T-helper 2 cell (primary cell): Measurements from ENCODE around the gene RIOK3.
A peak's percentile ranks its signal among the peaks of the same experiment; 100 is the strongest.
"Not testable (repeated sequence)": the region's sequence is repeated elsewhere in the genome, so short reads cannot be mapped to it uniquely, and the experiment has no call there.

Experiments used
- DNase-seq, 5 experiments: peaks; one replicate each; pipeline versions ENCODE4 v3.0.0 to v3.0.0-alpha.2; 2012 to 2022

The RIOK3 gene

DNA sequence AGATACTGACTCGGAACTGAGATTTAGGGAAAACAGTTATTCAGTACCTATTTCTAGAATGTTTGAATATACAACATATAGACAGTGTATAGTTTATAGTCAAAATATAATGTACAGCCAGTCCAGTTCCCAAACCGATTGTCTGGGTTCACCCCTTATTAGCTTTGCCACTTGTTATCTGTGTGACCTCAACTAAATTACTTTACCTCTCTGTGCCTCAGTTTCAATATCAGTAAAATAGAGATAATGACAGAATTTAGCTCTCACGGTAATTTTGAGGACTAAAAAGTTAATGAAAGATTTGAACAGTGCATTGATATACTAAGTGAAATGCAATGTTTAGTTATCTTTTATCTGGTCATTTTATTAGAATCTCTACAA is 750 bp upstream of the RIOK3 start:
- DNase-seq, result no peak

DNA sequence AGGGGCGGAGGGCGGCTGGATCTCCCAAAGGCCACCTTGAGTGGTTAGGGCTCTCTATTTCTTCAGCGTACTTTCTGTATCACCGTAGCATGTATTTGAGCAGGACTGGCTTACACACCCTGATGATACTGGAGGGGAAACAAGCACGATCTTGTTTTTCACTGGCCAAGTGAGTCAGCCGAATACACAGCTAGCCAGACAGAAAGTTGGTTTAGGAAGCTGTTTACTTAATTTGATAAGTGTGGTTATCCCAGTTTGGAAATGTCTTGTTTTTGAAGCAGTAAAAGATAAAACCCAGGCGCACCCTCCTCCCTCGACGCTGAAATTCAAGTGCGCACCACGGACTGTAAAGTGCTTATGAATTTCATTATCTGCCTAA is 582 bp downstream of the RIOK3 start:
- peak in 1 of 5 experiments; percentile 41 for DNase-seq

DNA sequence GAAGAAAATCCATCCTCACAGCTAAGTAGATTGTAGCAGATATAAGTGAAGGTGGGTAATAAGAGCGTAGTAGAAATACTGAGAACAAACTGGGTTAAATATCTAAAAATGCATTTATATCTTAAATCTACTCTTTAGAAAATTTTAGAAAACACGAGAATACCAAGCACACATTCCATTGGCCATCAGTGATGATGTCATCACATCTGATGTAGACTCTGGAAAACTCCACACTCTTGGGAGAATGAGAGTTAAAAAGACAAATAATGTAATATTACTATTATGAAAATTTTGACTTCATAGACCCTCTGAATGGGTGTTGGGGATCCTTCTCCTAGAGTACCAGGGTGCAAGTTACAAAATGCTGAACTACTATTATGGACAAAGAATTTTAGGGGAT is 3.7 kb downstream of the RIOK3 start:
- DNase-seq, result no peak

DNA sequence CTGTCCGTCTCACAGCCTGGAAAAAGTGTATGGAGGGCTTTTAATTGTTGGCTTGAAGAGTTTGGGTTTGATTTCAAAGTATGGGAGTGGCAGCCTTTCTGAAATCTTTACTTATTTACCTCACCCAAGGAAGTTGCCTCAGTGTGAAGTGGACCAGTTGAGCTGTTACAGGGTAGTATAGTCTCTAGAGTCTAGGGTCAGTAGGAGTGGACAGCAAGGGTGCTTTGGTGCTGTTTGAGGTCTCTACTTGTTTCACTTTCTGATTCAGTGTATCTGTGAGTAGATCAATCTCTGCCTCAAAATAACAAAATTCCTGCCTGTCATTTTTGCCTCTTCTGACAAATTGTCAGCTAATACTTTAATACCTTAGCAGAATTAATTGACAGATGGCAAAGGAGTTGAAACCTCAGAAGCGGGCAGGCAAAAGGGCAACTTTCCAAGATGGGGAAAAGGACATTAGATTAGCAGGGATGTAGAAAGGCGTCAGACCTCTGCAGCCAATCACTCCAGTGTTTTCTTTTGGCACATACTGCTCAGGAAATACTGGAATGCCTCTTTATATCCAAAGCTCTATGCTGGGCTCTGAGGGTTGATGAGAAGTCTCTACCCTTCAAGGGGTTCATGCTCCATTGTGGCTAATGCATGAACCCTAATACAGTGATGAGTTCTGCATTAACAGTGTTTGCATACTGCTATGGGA is 5.9 kb downstream of the RIOK3 start:
- DNase-seq, result no peak

DNA sequence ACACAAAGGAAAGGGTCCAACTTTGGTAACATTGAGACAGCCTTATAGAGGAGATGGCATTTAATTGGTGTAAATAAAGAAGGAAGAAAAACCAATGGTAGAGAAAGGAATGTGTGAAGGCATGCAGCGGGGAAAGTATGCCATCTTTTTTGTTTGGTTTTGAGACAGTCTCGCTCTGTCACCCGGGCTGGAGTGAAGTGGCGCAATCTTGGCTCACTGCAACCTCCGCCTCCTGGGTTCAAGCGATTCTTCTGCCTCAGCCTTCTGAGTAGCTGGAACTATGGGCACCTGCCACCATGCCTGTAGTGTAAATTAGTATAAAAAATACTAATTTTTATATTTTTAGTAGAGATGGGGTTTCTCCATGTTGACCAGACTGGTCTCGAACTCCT is 6.4 kb downstream of the RIOK3 start:
- DNase-seq, result no peak

DNA sequence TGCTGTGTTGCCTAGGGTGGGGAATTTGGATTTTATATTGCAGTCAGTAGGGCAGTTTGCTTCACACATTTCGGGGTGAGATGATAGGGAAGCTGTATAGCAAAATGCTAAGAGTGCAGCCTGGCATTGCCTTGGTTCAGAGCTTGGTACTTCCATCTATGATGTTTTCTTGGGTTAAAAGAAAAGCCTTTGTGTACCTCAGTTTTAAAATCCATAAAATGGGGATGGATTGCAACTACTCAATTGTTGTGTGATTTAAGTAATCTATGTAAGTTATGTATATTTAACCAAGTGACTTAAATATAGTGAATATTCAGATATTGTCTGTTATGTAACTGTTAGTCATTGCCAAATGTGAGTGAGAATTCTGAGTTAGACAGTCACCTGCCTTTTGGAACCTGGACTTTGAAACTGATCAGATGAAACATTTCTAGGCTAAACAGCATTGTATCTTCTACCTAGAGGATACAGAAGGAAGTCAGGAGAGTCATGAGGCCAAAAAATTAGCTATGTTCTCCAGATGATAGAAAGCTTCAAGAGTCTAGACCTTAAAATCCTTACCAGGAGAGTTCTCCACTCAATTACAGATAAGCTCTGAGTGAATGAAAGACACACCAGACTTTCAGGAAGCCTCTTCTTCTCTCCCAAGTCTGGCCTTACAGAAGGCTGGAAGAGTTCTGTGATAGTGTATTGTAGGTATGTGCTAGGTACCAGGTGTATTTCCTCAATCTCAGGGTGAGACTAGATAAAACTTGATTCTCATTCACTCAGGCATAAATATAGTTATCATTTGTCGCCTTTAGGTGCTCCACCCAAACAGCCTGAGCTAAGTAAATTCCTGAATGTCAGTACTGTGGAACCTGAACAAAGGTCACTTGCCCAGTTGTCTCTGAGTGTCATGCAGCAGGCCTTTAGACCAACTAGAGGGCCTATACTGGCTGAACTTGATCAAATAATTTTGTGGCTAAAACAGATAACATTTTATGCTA is 7.5 kb downstream of the RIOK3 start:
- DNase-seq, result no peak

DNA sequence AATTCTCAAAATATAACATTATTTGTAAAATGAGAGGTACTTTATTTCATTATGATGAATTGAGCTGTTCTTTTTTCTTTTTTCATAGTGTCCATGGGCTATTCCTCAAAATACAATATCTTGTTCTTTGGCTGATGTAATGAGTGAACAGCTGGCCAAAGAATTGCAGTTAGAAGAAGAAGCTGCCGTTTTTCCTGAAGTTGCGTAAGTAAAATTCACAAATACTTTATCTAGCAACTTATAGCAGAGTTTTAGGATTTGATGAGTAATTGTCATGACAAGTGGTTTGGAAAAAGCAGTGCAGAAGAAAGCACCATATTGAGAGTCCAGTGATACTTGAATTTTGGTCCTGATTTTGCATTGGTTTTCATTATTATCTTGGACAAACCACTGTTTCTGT is 9.8 kb downstream of the RIOK3 start:
- DNase-seq, result no peak

DNA sequence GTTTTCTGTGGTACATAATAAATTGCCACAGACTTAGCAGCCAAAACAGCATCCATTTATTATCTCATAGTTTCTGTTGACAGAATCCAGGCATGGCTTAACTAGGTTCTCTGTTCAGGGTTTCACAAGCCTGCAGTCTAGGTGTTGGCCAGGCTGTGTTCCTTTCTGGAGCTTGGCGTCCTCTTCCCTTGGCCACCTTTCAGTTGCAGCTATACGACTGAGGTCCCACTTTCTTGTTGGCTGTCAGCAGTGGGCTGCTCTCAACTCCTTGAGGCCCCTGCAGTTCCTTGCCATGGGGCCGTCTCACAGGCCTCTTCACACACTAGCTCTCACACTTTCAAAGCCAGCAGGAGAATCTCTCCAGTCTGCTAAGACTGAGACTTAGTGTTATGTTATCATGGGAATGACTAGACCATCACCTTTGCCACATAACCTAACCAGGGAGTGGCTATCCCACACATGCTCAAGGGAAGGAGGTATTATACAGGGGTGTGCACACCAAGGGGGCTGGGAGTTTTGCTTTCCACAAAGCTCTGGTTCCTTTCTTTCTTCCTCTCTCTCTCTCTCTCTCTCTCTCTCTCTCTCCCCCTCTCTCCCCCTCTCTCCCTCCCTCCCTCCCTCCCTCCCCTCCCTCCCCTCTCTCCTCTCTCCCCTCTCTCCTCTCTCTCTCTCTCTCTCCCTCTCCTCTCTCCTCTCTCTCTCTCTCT is 15.8 kb downstream of the RIOK3 start:
- no peak for DNase-seq

DNA sequence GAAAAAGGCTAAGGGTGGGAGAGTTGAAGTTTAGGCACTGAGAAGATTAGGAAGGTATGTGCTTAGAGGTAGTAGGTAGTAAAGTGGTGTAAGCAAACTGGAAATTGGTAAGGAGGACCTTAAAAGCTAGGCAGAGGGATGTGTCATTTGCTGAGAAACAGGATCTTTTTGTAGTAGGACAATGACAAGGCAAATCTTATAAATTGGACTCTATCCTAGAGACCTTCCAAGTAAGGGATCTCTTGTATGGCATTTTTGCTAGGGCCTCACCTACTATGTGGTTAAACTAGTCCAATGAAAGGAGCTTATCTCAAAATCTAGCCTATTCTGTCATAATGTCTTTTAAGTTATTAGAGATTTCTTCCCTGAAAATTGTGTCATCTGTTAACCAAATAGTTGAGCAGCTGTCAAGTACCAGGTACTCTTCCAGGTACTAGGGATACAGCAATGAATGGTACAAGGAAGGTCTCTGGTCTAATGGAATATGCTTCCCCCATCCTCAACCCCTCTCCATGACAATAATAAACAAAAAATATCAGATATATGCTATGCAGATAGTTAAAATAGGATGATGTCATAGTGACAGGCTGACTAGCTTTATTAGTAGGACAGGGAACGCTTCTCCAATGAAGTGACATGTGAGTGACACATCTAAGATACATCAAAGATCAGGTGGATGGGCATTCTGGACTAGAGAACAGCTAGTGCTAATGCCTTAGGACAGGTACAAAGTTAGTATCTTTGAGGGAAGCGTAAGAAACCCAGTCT is 17.7 kb downstream of the RIOK3 start:
- DNase-seq, result no peak

DNA sequence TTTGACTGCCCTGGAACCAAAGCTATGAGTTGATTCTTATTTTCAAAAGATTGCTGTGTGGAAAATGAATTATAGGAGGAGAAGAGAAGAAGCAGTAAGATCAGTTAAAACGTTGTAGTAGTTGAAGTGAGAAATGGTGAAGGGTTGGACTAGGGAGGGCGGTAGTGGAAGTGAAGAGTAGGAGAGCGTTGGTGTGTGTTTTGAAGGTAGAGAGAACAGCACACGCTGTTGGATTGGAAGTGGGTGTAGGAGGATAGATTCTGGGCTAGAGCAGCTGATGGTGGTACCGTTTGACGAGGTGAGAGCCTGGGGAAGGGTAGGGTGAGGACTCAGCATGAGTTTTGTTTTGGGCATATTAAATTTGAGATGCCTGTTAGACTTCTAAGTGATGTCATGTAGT is 18.4 kb downstream of the RIOK3 start:
- no peak for DNase-seq

DNA sequence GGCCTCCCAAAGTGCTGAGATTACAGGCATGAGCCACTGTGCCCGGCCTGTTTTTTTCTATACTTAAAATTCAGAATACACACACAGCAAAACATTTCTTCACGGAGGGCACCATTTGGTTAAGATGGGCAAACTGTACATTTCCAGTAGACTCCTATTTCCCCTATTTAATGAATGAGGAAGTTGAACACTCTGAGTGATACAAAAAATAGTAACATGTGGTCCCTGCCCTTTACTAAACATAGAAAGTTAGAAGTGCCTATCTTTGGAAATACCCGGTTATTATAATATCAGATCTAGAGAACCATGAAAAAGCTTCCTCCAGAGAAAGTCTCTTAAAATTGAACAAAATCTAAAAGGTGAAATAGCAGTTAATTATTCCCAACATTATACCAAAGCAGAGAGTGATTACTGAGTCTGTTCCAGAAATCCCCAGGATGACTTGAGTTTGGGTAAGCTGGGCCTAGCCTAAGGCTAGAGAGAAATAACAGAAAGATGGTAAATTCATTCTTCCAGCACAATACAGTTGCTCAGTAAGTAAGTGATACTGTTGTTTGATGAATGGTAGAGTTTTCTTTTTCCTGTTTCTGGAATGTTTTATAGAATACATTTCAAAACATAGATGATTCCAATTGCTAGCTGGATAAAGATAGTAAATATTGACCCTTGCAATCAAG is 26.9 kb downstream of the RIOK3 start:
- DNase-seq, result no peak

DNA sequence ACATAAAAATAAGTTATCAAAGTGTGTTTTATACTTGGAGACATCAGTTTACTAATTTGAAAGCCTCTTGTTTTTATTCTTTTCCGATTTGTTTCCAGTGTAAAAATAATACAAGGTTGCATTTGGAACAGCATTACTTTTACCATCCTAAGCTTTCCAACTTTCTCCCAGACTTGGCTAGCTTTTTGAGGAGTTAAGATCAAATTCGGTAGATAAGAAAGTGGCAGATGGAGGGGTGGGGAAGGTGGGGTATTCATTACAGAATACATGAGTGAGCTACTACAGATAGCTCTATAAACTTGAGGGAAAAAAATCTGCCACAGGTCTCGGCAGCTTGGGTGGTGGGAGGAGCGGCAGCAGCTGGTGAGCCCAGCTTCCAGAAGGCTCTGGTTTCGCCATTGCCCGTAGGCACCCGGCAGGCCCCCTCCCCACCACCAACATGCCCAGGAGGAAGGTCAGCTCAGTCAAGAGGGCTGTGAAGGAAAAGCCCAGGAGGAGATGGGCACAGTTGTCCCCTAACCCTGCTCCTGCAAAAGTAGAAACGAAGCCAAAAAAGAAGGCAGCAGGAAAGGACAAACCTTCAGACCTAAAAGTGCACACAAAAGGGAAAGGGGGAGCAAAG is 31.6 kb downstream of the RIOK3 start:
- no peak for DNase-seq

DNA sequence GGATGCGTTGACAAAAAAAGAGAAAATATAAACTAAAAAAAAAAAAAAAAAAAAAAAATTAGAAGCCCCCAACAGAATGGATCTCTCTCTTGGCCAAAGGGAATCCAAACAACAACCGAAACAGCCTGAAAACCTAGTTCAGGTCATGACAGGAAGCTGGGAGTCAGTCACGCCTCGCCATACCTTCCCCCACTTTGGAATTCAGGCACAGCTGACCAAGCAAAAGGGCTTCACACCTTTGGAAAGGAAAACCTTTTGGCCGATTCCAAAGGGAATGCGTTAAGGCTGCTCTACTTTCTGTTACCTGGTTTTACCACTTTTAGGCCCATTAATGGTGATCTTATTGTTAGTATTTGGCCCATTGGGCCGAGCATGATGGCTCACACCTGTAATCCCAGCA is 32.3 kb downstream of the RIOK3 start:
- no peak for DNase-seq

DNA sequence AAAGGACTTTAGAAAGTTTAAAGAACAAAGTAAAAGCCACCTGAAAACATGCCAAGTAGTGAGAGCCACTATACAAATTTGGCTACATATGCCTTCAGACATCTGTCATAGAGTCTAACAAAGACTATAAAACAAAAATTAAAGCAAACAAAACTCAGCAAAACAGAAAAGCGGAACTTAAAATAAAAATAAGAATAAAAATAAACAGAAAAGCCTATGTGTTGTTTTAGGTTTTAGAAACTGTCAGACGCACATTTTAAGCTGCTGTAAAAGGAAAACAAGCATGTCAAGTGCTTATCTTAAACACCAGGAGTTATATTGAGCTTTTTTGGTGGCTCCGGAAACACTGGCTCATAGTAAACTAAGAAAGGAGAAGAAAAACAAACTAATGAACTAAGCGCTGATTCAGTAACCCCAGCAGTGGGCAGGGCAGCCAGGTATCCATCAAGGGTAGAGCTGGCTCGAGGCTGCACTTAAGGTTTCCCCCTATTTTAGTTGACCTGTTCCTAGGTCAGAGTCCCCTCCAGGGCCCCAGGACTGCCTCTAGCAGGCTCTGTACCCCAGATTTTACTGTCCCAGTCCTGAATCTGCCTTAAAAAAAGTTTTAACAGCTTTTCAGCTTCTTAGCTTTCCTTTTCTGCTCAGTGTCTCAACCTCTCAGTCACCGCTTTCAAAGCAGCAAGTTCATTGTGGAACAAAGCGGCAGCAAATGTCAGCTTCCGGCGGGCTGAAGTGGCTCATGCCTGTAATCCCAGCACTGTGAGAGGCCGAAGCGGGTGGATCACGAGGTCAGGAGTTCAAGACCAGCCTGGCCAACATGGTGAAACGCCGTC is 34.9 kb downstream of the RIOK3 start:
- DNase-seq, result peak in 1 of 5 experiments; percentile 54

DNA sequence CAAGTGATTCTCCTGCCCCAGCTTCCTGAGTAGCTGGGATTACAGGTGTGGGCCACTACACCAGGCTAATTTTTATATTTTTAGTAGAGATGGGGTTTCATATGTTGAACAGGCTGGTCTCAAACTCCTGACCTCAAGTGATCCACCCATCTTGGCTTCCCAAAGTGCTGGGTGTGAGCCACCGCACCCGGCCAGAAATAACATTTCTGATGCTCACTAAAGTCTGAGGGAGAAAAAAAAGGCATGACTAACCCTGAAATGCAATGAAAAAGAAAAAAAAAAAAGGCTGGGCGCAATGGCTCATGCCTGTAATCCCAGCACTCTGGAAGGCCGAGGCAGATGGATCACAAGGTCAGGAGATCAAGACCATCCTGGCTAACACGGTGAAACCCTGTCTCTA is 36.5 kb downstream of the RIOK3 start:
- DNase-seq, result not testable (repeated sequence)

DNA sequence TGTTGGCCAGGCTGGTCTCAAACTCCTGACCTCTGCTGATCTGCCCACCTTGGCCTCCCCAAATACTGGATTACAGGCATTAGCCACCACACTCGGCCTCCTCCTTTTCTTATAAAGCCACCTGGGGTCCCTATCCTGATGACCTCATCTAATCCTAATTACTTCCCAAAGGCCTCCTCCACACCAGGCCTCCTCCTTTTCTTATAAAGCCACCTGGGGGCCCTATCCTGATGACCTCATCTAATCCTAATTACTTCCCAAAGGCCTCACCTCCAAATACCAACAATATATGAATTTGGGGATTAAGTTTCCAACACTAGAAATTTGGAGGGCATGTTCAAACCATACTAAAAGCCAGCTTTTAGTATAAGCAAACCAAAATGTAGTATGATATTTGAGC is 40.6 kb downstream of the RIOK3 start:
- DNase-seq, result no peak

DNA sequence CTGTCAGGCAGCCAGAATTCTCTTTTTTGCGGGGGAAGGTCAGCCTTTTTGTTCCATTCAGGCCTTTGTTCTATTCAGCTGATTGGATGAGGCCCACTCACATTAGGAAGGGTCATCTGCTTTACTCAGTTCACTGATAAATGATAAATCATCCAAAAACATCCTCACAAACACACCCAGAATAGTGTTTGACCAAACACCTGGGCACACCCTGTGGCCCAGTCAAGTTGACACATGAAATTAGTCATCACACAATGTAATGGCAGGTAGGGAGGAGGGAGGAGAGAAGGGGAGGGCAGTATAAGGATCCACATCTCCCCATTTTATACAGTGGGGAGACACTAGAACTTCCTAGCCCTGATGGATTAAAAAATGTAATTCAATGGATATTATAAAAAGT is 41.9 kb downstream of the RIOK3 start:
- no peak for DNase-seq

DNA sequence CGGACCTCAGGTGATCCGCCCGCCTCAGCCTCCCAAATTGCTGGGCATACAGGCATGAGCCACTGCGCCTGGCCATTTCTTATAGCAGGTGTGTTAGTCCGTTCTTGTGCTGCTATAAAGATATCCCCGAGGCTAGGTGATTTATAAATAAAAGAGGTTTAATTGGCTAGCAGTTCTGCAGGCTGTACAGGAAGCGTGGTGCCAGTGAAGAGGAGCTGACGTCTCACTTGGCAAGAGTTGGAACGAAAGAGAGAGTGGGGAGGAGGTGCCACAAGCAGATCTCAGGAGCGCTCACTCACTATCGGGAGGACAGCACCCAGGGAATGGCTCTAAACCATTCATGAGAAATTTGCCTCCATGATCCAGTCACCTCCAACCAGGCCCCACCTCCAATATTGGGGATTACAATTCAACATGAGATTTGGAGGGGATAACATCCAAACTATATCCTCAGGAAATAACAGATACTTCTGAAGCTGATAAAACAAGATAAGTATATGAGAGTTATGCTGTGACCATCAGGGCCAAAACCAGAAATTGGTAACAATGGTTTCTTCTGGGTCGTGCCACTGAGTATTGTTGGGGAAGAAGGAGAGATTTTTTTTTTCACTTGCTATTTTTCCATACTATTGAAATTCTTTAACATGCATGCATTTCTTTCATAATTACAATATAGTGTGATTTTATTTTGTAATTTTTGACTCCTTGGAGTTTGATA is 42.8 kb downstream of the RIOK3 start:
- no peak for DNase-seq

DNA sequence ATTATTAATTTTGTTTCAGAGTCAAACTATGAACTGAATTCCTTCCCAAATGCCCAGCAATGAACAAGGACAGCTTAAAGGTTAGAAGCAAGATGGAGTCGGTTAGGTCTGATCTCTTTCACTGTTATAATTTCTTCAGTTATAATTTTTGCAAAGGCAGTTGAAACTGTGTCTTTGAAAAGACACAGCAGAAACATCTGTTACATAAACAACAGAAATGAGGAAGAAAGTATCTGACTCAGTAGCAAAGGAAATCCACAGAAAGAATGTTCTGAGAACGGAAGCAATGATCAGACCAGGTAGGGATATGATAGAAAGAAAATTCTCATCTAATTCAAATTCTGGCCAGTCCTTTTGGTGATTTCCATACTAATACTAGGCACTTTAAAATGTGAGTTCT is 45.0 kb downstream of the RIOK3 start:
- no peak for DNase-seq

DNA sequence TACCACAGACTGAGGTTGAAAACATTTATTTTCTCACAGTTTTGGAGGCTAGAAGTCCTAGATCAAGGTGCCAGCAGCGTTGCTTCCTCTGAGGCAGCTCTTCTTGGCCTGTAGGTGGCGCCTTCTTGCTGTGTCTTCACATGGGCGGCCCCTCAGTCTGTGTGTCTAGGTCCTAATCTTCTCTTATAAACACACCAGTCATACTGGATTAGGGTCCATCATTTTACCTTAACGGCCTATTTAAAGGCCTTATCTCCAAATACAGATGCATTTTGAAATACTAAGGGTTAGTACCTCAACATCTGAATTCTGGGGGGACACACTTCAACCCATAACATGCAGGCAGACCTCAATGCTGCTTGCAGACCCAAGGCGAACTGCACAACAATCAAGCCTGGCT is 45.8 kb downstream of the RIOK3 start:
- peak; percentile 20 to 88 (median 49) for DNase-seq
